ENCODE data around the gene ABHD8.

The ABHD8 gene

DNA sequence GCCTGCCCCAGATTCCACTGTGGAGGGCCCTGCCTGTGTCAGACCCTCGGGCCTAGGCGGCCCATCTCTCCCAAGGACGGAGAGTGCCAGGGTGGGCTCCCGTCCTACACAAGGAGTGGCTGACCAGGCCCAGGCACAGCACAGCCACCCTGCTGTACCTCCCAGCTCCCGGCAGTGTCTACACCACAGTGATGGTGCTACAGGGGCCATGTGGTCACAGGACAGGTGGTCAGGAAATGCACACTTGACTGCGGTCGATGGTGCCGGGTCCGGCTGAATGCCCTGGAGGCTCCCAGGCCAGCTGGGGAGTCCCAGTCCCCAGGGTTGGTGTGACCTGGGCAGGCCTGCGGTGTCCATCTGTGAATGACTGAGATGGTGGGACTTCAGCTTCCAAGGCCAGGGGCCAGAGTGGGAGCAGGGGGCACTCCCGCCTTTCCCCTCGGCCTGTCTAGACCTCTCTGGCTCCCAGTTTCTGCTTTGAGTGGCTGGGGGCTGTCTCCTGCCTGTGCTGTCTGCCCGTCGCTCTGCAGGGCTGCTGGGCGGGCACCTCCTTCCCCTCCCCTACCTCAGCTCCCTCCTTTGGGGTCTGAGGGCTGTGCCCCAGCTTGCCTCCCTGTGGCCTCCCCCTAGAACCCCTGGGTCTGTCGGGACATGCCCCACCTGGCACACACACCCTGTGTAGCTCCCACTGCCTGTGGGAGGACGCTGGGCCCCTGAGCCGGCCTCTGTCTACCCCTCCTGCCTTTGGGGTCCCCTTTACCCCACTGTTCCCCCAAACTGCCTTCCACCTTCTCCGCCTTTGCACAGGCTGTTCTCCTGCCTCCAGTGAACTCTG lies 18.6 kb upstream of the ABHD8 start:
- no peak for ATAC-seq
- no peak for DNase-seq

DNA sequence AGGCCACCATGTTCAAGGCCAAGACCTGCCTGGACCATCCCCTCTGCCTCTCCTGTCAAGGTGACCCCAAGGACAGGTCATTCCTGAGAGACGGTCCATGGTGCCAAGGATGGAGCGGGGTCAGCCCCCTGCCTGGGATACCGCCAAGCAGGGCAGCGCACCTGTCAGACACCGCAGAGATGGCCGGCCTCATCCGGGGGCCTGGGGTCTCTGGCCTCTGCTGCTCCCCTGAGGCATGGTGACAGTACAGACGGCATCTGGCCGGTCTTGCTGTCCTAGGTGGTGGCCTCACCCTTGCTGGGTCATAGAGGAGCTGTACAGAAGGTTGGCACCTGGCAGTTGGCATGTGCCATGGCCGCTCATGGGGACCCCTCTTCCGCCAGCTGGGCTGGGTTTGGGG lies 17.2 kb upstream of the ABHD8 start:
- no peak for ATAC-seq
- no peak for DNase-seq

DNA sequence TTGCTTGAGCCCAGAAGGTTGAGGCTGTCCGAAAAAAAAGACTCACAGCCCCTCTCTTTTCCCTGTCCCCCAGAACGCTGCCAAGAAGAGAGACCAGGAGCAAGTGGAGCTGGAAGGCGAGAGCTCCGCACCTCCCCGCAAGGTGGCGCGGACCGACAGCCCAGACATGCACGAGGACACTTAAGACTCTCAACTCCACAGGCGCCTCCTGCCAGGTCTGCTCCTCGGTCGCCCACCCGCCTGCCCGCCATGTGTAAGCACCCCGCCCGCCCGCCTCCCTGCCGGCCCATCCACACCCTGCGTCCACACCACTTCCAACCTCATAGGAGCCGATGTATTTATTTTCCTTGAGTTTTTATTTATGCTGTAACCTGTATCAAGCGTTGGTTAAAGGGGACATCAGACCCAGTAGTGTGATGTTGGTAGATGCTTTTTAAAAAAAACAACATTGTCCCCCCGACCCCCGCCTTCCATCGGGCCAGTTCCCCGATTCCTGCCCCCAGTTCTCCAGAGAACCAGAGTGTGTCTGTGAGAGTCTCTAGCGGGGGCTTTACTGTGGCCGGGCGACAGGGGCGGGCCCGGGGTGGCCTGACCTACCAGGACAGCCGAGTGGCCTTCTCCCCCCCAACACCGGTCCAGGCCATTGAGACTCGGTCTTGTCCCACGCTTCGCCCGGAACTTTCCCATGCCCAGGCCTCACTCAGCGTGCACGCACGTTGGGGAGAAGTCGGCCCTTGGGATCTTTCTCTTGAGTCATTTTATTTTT lies 16.4 kb upstream of the ABHD8 start:
- DNase-seq (no peak), ATAC-seq (no peak)

DNA sequence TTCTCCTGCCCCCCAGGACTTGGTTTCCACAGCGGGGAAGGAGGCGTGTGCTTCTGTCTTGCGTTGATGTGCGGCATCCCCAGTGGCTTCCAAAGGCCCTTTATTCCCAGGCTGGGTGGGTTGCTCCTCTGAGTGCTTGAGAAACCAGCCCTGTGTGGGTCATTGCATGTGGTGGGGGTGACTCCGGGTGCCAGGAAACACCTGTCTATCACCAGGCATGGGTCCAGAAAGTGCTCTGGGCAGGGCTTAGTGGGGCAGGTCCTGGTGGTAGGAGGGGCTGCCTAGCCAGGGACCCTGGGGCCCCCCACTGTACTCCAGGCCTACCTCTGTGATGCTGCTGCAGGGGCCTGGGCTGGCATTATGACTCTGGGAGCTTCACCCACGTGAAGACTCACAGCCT lies 15.7 kb upstream of the ABHD8 start:
- ATAC-seq = no peak
- DNase-seq = no peak

DNA sequence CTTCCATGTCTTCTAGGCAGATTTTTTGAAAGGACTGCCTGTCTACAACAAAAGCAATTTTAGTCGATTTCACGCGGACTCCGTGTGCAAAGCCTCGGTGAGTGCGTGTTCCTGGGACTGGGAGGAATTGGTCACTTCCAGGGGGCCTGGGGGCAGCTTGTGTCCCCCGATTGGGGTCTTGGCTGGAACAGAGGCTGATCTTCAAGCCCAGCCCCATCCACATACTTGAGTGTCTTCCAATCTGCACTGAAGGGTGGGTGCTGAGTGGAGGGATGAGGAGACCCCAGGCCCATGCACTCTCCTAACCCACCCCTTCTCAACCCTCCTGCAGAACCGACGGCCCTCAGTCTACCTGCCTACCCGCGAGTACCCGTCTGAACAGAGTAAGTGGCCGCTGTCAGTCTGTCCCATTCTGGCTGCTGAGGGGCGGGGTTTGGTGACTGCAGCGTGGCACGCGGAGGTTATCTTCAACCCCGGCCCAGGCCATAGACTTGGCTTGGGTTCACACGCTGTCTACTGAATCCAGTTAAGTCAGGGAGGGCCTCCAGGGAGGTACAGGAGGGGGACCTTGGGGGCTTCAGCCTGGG lies 10.9 kb upstream of the ABHD8 start:
- DNase-seq (no peak), ATAC-seq (no peak)

DNA sequence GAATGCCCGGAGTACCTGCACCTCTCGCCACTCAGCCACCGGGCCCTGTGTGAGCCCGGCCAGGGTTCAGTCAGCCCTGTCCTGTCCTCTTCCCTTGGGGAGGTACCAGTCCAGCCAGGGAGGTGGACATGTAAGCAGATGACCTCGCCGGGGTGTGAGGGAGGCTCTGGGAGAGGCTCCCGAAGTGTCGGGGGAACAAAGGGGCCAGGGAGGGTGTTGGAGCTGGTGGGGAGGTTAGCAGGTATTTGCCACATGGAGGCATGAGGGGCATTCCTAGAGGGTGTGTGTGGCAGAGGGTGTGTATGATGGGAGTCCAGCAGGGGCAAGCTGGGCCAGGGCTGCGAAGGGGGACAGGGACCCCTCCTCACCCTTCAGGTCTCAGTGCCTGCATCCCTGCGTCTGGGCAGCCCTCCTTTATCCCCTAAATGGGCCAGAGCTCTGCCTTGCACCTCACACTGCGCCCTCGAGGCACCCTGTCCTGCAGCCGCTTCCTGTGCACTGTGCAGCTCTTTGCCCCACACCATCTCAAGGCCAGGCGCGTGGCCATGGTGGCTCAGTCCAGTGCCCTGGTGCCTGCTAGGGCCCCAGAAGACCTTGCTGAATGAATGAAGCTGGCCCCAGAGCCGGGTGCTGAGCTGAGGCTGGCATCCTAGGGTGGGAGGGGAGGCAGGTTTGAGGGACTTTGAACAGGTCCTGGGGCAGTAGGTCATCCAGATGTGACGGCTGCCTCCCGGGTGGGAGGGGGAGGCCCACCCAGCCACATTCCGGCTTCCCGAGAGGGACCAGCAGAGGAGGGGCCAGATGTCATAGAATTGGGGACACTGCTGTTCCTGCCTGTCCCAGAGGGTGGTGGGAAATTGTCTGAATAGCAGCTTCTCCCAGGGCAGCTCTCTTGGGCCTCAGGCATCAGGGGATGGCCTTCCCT lies 9.2 kb upstream of the ABHD8 start:
- ATAC-seq = no peak

DNA sequence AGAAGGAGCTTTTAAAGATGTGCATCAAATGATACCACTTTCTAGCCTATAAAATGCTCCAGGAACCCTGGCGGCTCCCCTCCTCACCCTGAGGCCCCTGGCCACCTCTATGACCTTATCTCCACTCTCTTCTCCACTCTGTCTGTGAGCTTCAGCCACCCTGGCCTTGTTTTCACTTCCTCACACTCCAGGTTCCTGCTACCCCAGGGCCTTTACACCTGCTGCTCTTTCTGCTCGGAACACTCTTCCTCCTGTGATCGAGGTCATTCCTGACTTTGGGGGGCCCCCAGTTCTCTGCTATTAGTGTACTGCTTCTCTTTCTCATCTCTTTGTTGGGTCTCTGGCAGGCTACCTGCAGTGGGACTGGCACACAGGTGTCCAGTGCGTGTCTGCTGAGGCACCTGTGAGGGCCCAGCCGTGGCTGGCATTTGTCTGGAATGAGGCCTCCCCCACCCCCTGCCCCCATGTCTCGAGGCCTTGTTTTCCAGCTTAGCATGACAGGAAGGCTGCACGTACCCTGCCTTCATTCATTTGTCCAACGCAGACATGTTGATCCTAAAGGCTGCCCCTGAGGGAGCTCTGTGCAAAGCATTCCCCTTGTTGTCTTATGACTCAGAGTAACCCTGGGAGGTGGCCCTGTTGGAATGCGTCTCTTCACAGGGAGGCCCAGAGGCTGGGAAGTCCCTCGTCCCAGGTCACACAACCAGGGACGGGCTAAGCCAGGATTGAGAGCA lies 8.4 kb upstream of the ABHD8 start:
- ATAC-seq (no peak), DNase-seq (no peak)

More for the DNA sequence above, 9.2 kb upstream of the ABHD8 start:
- DNase-seq = no peak

DNA sequence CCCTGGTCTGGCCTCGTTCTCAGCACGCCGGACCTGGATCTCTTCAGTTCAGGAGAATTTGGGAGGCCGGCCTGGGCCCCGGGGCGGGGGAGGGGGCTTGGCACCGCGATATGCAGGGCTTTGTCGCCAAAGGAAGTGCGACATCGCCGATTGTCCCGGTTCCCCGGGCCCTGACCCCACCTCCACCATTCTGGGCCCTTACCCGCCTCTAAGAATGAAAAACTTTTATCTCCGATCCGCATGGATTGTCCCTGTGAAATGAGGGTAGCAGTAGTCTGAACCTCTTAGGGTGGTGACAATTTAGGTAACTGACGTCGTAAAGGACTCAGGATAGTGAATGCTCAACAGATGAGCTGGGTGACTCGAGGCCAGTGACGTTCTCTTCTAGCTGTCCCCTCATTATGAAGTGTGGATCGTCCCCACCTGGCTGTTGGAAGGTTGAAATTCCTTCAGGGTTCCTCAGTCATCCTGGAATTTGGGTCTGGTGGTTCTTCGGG lies 6.8 kb upstream of the ABHD8 start:
- DNase-seq = peak; percentile 30
- ATAC-seq = no peak

DNA sequence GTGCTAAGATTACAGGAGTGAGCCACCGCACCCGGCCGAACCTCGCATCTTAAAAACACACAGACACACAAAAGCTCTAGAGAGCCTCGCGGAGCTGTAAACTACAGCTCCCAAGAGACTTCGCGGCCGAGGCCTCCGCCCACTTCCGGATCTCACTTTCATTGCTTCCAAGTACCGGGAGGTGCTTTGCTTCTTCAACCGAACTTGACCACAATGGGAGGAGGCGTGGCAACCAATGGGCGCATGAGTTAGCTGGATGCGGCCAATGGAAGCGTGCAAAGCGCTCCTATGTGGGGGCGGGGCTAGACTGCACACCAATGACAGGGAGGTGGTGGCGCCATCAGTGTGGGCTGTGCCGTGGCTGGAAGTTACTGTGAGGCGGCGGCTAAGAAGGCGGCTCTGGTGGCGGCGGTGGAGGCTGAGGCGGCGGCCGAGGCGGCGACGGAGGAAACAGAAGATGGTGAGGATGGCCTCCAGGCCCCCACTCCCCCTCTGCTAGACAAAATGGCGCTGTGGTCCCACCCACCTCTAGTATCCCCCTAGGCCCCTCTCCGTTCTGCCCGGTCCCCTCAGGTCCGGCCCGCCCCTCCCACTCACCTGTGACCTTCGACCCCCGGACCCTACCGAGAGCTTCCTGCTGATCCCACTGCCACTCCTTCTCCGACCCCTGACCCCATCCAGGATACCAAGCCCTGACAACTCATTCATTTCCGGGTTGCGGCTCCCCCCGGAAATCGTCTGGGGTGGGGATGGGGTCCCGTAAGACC lies 6.2 kb upstream of the ABHD8 start, which contains the start of gene DDA1:
Gene DDA1 (plus strand): TSS at position 366 of the 767 bp plus-strand sequence. CDS start 92 bp downstream, at position 458.
- peak; percentile 98 for DNase-seq
- ATAC-seq = peak; percentile 82

DNA sequence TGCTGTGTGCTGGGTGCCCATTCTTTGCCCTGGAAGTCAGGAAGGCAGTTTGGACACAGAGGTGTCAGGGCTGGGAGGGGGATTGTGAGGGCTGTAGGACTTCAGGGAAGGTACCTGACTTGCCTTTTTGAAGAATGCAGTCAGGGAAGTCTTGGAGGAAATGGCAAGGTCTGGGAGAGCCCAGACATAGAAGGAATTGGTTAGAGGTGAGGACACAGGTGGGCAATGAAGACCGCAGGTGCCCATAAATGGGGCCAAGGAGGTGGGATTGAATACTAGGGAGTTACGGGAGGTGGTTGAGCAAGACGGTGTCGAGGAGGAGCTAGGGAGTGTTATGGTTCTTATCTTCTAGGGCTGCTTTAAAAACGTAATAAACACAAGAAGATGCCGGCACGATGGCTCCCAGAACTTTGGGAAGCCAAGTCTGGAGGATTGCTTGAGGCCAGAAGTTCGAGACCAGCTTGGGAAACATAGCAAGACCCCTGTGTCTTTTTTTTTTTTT lies 4.7 kb upstream of the ABHD8 start:
- DNase-seq (no peak), ATAC-seq (no peak)

DNA sequence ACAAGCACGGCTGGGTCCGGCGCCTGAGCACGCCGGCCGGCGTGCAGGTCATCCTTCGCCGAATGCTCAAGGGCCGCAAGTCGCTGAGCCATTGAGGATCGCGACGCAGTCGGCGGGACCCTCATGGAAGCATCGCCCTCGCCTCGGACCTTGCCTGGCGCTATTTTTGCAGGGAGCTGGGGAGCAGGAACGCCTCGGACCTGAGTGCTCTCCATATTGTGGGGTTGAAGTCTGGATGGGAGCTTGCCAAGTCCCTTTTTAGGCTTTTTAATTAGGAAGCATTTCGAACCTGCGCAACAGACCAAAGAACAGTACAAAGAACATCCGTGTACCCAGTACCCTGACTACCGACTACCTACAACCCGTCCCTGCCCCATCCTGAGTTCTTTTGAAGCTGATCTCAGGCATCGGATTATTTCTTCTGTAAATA lies 3.1 kb upstream of the ABHD8 start:
- ATAC-seq (no peak), DNase-seq (no peak)

DNA sequence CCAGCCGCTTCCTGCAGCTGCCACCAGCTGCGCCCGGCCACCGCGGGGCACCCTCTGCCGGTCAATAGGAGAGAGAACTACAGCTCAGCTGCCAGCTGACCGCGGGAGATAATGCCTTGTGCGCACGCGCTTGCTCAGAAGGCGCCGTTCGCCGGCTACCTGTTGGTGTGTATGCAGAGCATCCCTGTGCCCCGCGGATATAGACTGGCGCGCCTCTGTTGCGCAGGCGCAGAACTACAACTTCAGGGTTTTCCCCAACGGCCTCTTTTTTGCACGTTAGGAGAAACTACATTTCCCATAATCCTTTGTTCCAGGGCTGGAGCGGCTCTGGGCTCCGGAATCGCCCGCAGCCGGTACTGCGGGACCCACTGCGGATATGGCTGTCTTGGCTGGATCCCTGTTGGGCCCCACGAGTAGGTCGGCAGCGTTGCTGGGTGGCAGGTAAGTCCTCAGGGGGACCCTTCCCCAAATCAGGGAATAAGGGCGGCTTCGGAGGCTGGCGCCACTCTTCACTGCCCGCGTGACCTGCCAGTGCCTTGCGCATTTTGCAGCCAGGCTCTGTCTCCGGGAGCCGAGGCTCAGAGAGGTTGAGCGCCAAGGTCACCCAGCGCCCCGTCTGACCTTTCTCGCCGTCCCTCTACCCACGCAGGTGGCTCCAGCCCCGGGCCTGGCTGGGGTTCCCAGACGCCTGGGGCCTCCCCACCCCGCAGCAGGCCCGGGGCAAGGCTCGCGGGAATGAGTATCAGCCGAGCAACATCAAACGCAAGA lies 2.5 kb upstream of the ABHD8 start, which contains the start of gene MRPL34:
Gene MRPL34 (plus strand): TSS at position 356 of the 768 bp plus-strand sequence. CDS start 21 bp downstream, at position 377.
- DNase-seq (peak; percentile 95), ATAC-seq (peak; percentile 69)

DNA sequence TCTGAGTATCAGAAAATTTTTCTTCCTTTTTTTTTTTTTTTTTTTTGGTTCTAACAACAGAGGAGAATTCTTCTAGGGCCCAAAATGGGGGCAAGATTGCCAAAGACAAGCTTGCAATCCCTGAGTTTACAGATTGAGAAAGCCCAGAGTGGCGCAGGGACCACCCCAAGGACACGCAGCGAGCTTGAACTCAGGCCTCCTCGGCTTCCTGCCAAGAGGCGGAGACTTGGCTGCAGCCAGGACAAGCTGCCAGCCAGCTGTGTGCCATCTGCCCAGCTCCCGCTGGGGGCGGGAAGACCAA lies 1.9 kb upstream of the ABHD8 start:
- ATAC-seq = no peak

DNA sequence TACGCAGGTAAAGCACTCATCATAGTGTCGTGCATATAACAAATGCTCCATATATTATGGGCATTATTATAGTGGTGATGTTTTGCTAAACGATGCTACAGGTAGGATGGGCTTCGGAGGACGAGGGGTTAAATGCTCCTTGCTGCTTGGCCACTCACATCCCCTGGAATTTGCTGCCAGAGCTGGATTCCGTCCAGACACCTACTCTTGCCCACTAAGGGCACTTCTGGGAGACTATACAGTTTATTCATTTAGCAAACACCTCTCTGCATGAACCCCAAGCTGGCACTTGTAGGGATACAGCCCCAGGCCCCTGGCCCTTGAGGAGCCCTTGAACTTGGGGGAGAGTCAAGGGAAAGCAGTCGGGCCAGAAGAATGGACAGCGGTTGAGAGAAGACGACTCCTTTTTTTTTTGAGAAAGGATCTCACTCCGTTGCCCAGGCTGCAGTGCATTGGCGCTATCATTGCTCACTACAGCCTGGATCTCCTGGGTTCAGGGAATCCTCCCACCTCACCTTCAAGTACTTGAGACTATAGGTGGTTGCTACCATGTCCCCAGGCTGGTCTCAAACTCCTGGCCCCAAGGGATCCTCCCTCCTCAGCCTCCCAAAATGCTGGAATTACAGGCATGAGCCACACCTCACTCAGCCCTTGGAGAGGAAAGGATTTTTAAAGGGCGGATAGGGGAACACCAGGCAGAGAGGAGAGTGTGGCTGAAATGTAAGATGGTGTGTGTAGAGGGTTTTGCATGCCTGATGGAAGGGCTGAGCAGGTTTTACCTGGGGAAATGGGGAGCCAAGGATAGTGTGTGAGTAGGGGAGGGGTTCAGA lies 1.4 kb upstream of the ABHD8 start:
- ATAC-seq (no peak), DNase-seq (no peak)

More for the DNA sequence above, 1.9 kb upstream of the ABHD8 start:
- no peak for DNase-seq

DNA sequence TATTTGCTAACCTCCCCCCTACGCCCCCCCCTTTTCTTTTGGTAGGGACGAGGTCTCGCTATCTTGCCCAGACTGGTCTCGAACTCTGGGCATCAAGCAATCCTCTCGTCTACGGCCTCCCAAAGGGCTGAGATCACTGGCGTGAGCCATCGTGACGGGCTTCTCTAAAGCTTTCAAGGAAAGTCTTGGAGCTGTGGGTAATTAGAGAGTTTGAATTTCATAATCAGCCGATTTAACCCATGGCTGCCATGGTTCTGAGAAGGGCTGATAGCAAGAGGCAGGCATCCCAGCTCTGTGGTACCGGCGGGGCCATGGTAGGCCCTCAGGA lies 679 bp upstream of the ABHD8 start:
- no peak for DNase-seq
- no peak for ATAC-seq

DNA sequence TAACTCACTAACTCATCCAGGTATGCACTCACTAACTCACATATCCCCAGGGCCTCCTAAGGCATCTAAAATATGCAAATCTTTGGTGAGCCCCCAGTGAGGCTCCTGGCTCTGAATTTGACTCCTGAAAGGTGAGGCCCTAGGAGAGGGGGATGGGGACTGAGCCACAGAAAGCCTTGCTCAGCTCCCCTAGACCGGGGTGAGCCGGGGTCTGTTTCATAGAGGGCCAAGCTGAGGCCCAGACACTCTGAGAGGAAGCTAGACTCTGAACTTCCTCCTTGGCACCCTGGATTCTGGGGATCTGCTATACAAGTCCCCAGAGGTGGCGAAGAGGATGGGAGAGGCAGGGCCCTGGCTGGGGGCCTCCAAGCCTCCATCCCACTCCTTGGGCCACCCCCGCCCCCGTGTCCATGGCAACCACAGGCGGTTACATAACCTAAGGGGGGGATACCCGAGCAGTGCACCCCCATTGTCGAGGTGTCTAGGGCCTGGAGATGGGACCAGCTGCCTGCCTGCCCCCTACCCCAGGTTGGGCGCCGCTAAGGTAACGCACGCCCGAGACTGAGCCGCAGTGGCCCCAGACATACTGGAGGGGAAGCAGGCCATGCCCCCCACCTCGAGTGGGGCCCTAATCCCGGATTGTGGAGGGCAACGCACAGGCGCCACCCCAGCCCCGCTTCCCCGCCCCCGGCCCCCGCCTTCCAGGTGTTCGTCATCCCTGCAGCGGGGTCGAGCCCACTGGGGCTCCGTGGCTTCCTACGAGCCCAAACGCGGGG lies 646 bp downstream of the ABHD8 start:
- DNase-seq = no peak
- ATAC-seq = no peak

DNA sequence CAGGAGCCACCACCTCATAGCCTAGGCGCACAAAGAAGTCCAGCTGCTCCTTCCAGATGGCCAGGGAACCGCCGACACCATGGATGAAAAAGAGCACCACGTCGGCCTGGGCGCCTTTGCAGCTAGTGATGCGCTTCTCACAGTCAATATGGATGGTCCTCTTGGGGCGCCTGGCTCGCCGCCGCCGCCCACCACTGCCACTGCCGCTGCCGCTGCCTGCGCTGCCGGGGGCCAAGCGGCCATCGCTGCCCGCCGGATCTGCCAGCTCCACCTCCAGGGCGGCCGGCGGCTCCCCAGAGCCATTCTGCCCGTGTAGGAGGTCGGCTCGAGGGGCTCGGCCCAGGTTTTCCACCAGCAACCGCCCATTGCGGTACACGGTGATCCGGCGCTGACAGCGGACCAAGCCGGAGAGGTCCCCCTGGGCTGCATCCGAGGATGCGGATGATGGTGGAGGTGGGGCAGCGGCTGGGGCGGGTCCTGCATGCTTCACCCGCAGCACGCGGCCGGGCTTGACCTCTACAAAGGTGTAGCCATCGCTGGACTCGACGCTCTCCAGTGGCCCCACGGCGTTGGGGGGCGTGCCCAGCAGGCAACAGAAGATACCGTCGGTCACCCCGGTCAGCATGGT lies 2.1 kb downstream of the ABHD8 start:
- no peak for ATAC-seq
- no peak for DNase-seq
